WTC11 (cell line): ENCODE data around the gene RPIA. TPM values are rescaled to one million over a fixed set of nuclear protein-coding genes. Genes with fewer than 3 reads are reported as not detected.

ENCODE experiments used
- ATAC-seq: fragments of 200-7000 bp; cut with Tn5 transposase; 2 replicates; pipeline ENCODE4 v1.10.0; 2021; ENCODE audit warnings: mild to moderate bottlenecking, moderate library complexity
- CTCF ChIA-PET: fragments of 300-600 bp; sonication (Branson Sonifier 250); formaldehyde crosslinking; loops from one replicate; lab custom pipeline; 2021; ENCODE audit warnings: antibody characterized with exemption; lab: Charles Lee
- POLR2A ChIA-PET: fragments of 350-600 bp; sonication (Branson Sonifier 250); formaldehyde crosslinking; loops from one replicate; lab custom pipeline; 2021; ENCODE audit warnings: antibody characterized with exemption; lab: Charles Lee
- DNase-seq: peaks from one replicate; pipeline ENCODE4 v3.0.0; 2021; ENCODE audit warnings: low spot score
- H3K27ac Mint-ChIP-seq: 2 replicates; pipeline ENCODE4 v1.8.0; 2021; ENCODE audit warnings: mixed read lengths
- H3K27me3 Mint-ChIP-seq: 2 replicates; pipeline ENCODE4 v1.8.0; 2021; ENCODE audit warnings: low read depth, mild to moderate bottlenecking, moderate library complexity, mixed read lengths
- H3K36me3 Mint-ChIP-seq: 2 replicates; pipeline ENCODE4 v1.8.0; 2021; ENCODE audit warnings: mixed read lengths
- H3K4me1 Mint-ChIP-seq: 2 replicates; pipeline ENCODE4 v1.8.0; 2022; ENCODE audit warnings: mixed read lengths
- H3K4me3 Mint-ChIP-seq: 2 replicates; pipeline ENCODE4 v1.8.0; 2021; ENCODE audit warnings: mild to moderate bottlenecking, moderate library complexity, mixed read lengths
- H3K9me3 Mint-ChIP-seq: 2 replicates; pipeline ENCODE4 v1.8.0; 2021; ENCODE audit warnings: mixed read lengths
- CREB1 ChIP-seq: sonication (generic); formaldehyde crosslinking; IDR thresholded peaks from 2 replicates; pipeline ENCODE4 v1.8.0; 2023; ENCODE audit warnings: mild to moderate bottlenecking, missing genetic modification reagents
- EMX1 ChIP-seq: fragments of 250-450 bp; sonication (Bioruptor Pico); IDR thresholded peaks from 2 replicates; pipeline ENCODE4 v1.8.0; 2021; ENCODE audit warnings: mild to moderate bottlenecking
- ESRRA ChIP-seq: sonication (generic); formaldehyde crosslinking; IDR thresholded peaks from 2 replicates; pipeline ENCODE4 v1.8.1; 2022; ENCODE audit warnings: mild to moderate bottlenecking, missing genetic modification reagents, borderline replicate concordance
- KAT7 ChIP-seq: sonication (generic); formaldehyde crosslinking; IDR thresholded peaks from 2 replicates; pipeline ENCODE4 v1.8.1; 2023; ENCODE audit warnings: missing genetic modification reagents, mild to moderate bottlenecking, borderline replicate concordance
- MXD4 ChIP-seq: fragments of 250-450 bp; sonication (Bioruptor Pico); IDR thresholded peaks from 2 replicates; pipeline ENCODE4 v1.8.0; 2021; ENCODE audit warnings: mild to moderate bottlenecking, moderate library complexity, borderline replicate concordance
- NR2C2 ChIP-seq: sonication (generic); formaldehyde crosslinking; IDR thresholded peaks from 2 replicates; pipeline ENCODE4 v1.8.0; 2022; ENCODE audit warnings: mild to moderate bottlenecking, missing genetic modification reagents
- OVOL2 ChIP-seq: fragments of 250-450 bp; sonication (Bioruptor Pico); IDR thresholded peaks from 2 replicates; pipeline ENCODE4 v1.9.0; 2021; ENCODE audit warnings: mild to moderate bottlenecking, borderline replicate concordance
- RORB ChIP-seq: fragments of 250-450 bp; sonication (Bioruptor Pico); IDR thresholded peaks from 2 replicates; pipeline ENCODE4 v1.9.0; 2021; ENCODE audit warnings: mild to moderate bottlenecking
- total RNA-seq: library from RNA; stranded (reverse); gene quantifications from 3 replicates; pipeline ENCODE4 v1.2.3, GENCODE V29; 2021
- TF ChIP-seq, protein P1 (sequence below): sonication (generic); formaldehyde crosslinking; IDR thresholded peaks from 2 replicates; pipeline ENCODE4 v1.8.1; 2022; ENCODE audit warnings: low read depth, missing genetic modification reagents, borderline replicate concordance
- TF ChIP-seq, protein P2 (sequence below): sonication (generic); formaldehyde crosslinking; IDR thresholded peaks from 2 replicates; pipeline ENCODE4 v1.8.0; 2022; ENCODE audit warnings: mild to moderate bottlenecking, missing genetic modification reagents
- TF ChIP-seq, protein P3 (sequence below): sonication (generic); formaldehyde crosslinking; IDR thresholded peaks from 2 replicates; pipeline ENCODE4 v1.8.1; 2023; ENCODE audit warnings: mild to moderate bottlenecking, missing genetic modification reagents, borderline replicate concordance
- TF ChIP-seq, protein P4 (sequence below): fragments of 200-600 bp; IDR thresholded peaks from 2 replicates; pipeline ENCODE4 v1.8.0; 2022; ENCODE audit warnings: antibody characterized with exemption
- TF ChIP-seq, protein P5 (sequence below): fragments of 250-450 bp; sonication (Bioruptor Pico); IDR thresholded peaks from 2 replicates; pipeline ENCODE4 v1.9.0; 2021; ENCODE audit warnings: moderate library complexity, mild to moderate bottlenecking, inconsistent platforms, borderline replicate concordance
- TF ChIP-seq, protein P6 (sequence below): sonication (generic); formaldehyde crosslinking; IDR thresholded peaks from 2 replicates; pipeline ENCODE4 v1.8.0; 2023; ENCODE audit warnings: missing genetic modification reagents

The RPIA gene
- total RNA-seq, 1 experiment from 2014 or later: 23.4 TPM

DNA sequence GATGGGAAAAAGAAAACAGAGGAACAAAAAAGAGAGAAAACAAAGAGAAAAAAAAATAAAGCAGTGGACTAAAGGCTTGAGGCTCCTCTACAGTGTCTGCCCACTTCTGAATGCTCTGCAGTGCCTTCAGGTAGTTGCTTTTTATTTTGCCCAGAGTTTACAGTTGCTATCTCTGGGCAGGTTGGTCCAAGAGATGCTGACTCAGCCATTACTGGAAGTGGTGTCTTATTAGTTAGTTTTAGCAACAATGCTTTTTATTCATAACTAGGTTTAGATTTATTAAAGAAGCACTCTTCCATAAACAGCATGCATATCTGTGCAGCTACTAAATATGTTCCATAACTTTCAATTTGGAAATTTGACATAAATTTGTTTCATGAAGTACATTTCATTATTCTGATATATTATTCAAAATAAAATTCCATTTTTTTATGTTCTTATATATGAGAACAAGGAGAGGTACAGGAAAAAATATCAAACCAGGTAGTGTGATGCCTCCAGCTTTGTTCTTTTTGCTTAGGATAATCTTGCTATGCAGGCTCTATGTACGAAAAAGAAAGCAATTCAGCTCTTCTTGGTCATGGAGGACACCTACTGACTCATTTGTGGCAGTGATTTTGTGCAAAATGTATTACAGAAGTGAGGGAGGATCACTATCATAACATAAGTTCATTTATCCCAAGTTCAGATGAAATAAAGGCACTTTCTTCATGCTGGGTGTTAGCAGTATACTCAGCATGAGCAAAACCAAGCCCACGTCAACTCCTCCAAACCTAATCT is 69.5 kb downstream of the RPIA start:
- no peak overlapping the region for H3K27ac Mint-ChIP-seq
- POLR2A ChIA-PET: no interaction called here
- ATAC-seq (no peak), DNase-seq (no peak)
- H3K4me1 Mint-ChIP-seq: peaks cover 4% of the 10 kb centered on the region
- CTCF ChIA-PET: interaction anchor here (1.9 kb wide), 1 partner anchor 170 kb away, joined by 4 read pairs; no protein-coding TSS in a partner anchor
- H3K4me3 Mint-ChIP-seq: no peak overlapping the region
- peaks cover 49% of the 10 kb centered on the region for H3K27me3 Mint-ChIP-seq
- peaks cover 37% of the 10 kb centered on the region for H3K9me3 Mint-ChIP-seq
- peaks cover 21% of the 10 kb centered on the region for H3K36me3 Mint-ChIP-seq
- TF ChIP-seq NR2C2 (CRISPR knock-in tag) (no peak), CREB1 (CRISPR knock-in tag) (no peak), MXD4 (no peak), EMX1 (CRISPR knock-in tag) (no peak), KAT7 (CRISPR knock-in tag) (no peak), RORB (CRISPR knock-in tag) (no peak), OVOL2 (CRISPR knock-in tag) (no peak), ESRRA (CRISPR knock-in tag) (no peak)
- TF ChIP-seq, protein P1, sequence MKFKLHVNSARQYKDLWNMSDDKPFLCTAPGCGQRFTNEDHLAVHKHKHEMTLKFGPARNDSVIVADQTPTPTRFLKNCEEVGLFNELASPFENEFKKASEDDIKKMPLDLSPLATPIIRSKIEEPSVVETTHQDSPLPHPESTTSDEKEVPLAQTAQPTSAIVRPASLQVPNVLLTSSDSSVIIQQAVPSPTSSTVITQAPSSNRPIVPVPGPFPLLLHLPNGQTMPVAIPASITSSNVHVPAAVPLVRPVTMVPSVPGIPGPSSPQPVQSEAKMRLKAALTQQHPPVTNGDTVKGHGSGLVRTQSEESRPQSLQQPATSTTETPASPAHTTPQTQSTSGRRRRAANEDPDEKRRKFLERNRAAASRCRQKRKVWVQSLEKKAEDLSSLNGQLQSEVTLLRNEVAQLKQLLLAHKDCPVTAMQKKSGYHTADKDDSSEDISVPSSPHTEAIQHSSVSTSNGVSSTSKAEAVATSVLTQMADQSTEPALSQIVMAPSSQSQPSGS (CRISPR knock-in tag): no peak
- TF ChIP-seq, protein P2, sequence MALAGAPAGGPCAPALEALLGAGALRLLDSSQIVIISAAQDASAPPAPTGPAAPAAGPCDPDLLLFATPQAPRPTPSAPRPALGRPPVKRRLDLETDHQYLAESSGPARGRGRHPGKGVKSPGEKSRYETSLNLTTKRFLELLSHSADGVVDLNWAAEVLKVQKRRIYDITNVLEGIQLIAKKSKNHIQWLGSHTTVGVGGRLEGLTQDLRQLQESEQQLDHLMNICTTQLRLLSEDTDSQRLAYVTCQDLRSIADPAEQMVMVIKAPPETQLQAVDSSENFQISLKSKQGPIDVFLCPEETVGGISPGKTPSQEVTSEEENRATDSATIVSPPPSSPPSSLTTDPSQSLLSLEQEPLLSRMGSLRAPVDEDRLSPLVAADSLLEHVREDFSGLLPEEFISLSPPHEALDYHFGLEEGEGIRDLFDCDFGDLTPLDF: no peak
- TF ChIP-seq, protein P3, sequence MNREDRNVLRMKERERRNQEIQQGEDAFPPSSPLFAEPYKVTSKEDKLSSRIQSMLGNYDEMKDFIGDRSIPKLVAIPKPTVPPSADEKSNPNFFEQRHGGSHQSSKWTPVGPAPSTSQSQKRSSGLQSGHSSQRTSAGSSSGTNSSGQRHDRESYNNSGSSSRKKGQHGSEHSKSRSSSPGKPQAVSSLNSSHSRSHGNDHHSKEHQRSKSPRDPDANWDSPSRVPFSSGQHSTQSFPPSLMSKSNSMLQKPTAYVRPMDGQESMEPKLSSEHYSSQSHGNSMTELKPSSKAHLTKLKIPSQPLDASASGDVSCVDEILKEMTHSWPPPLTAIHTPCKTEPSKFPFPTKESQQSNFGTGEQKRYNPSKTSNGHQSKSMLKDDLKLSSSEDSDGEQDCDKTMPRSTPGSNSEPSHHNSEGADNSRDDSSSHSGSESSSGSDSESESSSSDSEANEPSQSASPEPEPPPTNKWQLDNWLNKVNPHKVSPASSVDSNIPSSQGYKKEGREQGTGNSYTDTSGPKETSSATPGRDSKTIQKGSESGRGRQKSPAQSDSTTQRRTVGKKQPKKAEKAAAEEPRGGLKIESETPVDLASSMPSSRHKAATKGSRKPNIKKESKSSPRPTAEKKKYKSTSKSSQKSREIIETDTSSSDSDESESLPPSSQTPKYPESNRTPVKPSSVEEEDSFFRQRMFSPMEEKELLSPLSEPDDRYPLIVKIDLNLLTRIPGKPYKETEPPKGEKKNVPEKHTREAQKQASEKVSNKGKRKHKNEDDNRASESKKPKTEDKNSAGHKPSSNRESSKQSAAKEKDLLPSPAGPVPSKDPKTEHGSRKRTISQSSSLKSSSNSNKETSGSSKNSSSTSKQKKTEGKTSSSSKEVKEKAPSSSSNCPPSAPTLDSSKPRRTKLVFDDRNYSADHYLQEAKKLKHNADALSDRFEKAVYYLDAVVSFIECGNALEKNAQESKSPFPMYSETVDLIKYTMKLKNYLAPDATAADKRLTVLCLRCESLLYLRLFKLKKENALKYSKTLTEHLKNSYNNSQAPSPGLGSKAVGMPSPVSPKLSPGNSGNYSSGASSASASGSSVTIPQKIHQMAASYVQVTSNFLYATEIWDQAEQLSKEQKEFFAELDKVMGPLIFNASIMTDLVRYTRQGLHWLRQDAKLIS (CRISPR knock-in tag): no peak
- TF ChIP-seq, protein P4, sequence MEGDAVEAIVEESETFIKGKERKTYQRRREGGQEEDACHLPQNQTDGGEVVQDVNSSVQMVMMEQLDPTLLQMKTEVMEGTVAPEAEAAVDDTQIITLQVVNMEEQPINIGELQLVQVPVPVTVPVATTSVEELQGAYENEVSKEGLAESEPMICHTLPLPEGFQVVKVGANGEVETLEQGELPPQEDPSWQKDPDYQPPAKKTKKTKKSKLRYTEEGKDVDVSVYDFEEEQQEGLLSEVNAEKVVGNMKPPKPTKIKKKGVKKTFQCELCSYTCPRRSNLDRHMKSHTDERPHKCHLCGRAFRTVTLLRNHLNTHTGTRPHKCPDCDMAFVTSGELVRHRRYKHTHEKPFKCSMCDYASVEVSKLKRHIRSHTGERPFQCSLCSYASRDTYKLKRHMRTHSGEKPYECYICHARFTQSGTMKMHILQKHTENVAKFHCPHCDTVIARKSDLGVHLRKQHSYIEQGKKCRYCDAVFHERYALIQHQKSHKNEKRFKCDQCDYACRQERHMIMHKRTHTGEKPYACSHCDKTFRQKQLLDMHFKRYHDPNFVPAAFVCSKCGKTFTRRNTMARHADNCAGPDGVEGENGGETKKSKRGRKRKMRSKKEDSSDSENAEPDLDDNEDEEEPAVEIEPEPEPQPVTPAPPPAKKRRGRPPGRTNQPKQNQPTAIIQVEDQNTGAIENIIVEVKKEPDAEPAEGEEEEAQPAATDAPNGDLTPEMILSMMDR: no peak
- TF ChIP-seq, protein P5, sequence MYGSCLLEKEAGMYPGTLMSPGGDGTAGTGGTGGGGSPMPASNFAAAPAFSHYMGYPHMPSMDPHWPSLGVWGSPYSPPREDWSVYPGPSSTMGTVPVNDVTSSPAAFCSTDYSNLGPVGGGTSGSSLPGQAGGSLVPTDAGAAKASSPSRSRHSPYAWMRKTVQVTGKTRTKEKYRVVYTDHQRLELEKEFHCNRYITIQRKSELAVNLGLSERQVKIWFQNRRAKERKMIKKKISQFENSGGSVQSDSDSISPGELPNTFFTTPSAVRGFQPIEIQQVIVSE (CRISPR knock-in tag): no peak
- TF ChIP-seq, protein P6, sequence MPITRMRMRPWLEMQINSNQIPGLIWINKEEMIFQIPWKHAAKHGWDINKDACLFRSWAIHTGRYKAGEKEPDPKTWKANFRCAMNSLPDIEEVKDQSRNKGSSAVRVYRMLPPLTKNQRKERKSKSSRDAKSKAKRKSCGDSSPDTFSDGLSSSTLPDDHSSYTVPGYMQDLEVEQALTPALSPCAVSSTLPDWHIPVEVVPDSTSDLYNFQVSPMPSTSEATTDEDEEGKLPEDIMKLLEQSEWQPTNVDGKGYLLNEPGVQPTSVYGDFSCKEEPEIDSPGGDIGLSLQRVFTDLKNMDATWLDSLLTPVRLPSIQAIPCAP (CRISPR knock-in tag): no peak
